Astrocyte (in vitro differentiated cells and primary cell): ENCODE data around the gene TRERF1. TPM values are rescaled to one million over a fixed set of nuclear protein-coding genes. Genes with fewer than 3 reads are reported as not detected.

Experiments used
- DNase-seq: peaks from one replicate; pipeline ENCODE4 v3.0.0-alpha.2; 2010; ENCODE audit warnings: low read depth
- FAIRE-seq: peaks from 2 replicates; lab custom pipeline; 2011; peaks lifted over from hg19 to GRCh38; lab: Jason Lieb, UNC
- H2AFZ ChIP-seq: 2 replicates; pipeline ENCODE4 v1.6.0; 2012; ENCODE audit warnings: low read depth, low read length, inconsistent platforms
- H3K27ac ChIP-seq: 2 replicates; pipeline ENCODE4 v1.5.1; 2011; ENCODE audit warnings: low read depth, low read length, inconsistent platforms
- H3K27me3 ChIP-seq: 2 replicates; pipeline ENCODE4 v1.6.0; 2011; ENCODE audit warnings: low read length, inconsistent platforms; ENCODE audit not compliant: insufficient read depth
- H3K36me3 ChIP-seq: 2 replicates; pipeline ENCODE4 v1.5.1; 2011; ENCODE audit warnings: low read length, inconsistent platforms; ENCODE audit not compliant: insufficient read depth
- H3K4me1 ChIP-seq: 2 replicates; pipeline ENCODE4 v1.5.1; 2011; ENCODE audit warnings: low read length, inconsistent platforms; ENCODE audit not compliant: insufficient read depth
- H3K4me2 ChIP-seq: 2 replicates; pipeline ENCODE4 v1.6.0; 2012; ENCODE audit warnings: low read length, inconsistent platforms
- H3K4me3 ChIP-seq: 2 replicates; pipeline ENCODE4 v1.5.1; 2011; ENCODE audit warnings: low read depth, mild to moderate bottlenecking, low read length, inconsistent platforms; ENCODE audit not compliant: insufficient read depth
- H3K79me2 ChIP-seq: 2 replicates; pipeline ENCODE4 v1.6.0; 2012; ENCODE audit warnings: mild to moderate bottlenecking, low read length, inconsistent platforms; ENCODE audit not compliant: insufficient read depth
- H3K9ac ChIP-seq: 2 replicates; pipeline ENCODE4 v1.6.0; 2012; ENCODE audit warnings: mild to moderate bottlenecking, low read length, inconsistent platforms
- H3K9me3 ChIP-seq: 2 replicates; pipeline ENCODE4 v1.5.1; 2012; ENCODE audit warnings: low read depth, mild to moderate bottlenecking, low read length, inconsistent platforms; ENCODE audit not compliant: insufficient read depth
- H4K20me1 ChIP-seq: 2 replicates; pipeline ENCODE4 v1.6.0; 2012; ENCODE audit warnings: low read length, inconsistent platforms; ENCODE audit not compliant: insufficient read depth
- H3K27ac Mint-ChIP-seq: one replicate; pipeline ENCODE4 v1.8.0; 2021; ENCODE audit warnings: mild to moderate bottlenecking, mixed read lengths; ENCODE audit not compliant: unreplicated experiment
- H3K27me3 Mint-ChIP-seq: one replicate; pipeline ENCODE4 v1.8.0; 2021; ENCODE audit warnings: low read depth, mixed read lengths; ENCODE audit not compliant: unreplicated experiment
- H3K36me3 Mint-ChIP-seq: one replicate; pipeline ENCODE4 v1.8.0; 2021; ENCODE audit warnings: low read depth, mixed read lengths; ENCODE audit not compliant: unreplicated experiment
- H3K4me1 Mint-ChIP-seq: one replicate; pipeline ENCODE4 v1.8.0; 2021; ENCODE audit warnings: low read depth, mixed read lengths; ENCODE audit not compliant: unreplicated experiment
- H3K4me3 Mint-ChIP-seq: one replicate; pipeline ENCODE4 v1.8.0; 2021; ENCODE audit warnings: mild to moderate bottlenecking, moderate library complexity, mixed read lengths; ENCODE audit not compliant: unreplicated experiment
- H3K9me3 Mint-ChIP-seq: one replicate; pipeline ENCODE4 v1.8.0; 2021; ENCODE audit warnings: mild to moderate bottlenecking, mixed read lengths; ENCODE audit not compliant: unreplicated experiment
- CTCF ChIP-seq: IDR thresholded peaks from 2 replicates; pipeline ENCODE4 v1.5.1; 2011; ENCODE audit warnings: low read depth, mild to moderate bottlenecking, inconsistent platforms, low read length, moderate library complexity; ENCODE audit not compliant: insufficient read depth
- EZH2 ChIP-seq: IDR thresholded peaks from 2 replicates; pipeline ENCODE4 v1.6.1; 2012; ENCODE audit warnings: mild to moderate bottlenecking, low read length, inconsistent platforms; ENCODE audit not compliant: insufficient read depth
- total RNA-seq: library from RNA; stranded (reverse); gene quantifications from 2 replicates; pipeline ENCODE4 v1.2.1, GENCODE V29; 2021

The TRERF1 gene
- total RNA-seq, 1 donor from 2014 or later: 8.6 TPM

DNA sequence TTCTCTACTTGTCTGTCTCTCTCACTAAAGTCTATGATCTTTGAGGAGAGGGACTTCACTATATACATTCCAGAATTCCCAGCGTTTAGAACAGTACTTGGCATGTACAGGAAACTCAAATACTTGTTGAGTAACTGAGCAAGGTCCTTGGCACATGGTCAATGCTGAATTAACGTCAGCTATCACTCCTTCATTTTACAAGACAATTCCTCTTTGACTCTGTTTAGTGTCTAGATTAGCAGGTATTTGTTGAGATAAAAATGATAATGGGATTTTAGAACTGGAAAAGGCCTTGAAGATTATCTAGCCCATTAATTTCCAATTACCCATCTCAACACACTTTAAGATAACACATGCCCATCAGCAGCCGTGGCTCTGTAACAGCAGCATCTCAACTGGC is 250.3 kb downstream of the TRERF1 start:
- Histone ChIP-seq H3K4me2 (no peak overlapping the region), H3K79me2 (no peaks in the 10 kb centered on the region), H3K27ac (no peak overlapping the region), H4K20me1 (no peaks in the 10 kb centered on the region), H3K4me3 (no peak overlapping the region), H3K9me3 (no peaks in the 10 kb centered on the region), H3K27me3 (no peaks in the 10 kb centered on the region), H3K4me1 (peaks cover 31% of the 10 kb centered on the region), H3K9ac (no peak overlapping the region), H3K36me3 (peaks cover 3% of the 10 kb centered on the region), H2AFZ (no peak overlapping the region)
- no peak for TF ChIP-seq EZH2
- no peak for TF ChIP-seq CTCF
- FAIRE-seq: no peak
- peaks cover 5% of the 10 kb centered on the region for H3K36me3 Mint-ChIP-seq
- H3K27me3 Mint-ChIP-seq: no peaks in the 10 kb centered on the region
- no peak overlapping the region for H3K27ac Mint-ChIP-seq
- peaks cover 2% of the 10 kb centered on the region for H3K9me3 Mint-ChIP-seq
- DNase-seq: no peak
- peaks cover 20% of the 10 kb centered on the region for H3K4me1 Mint-ChIP-seq
- H3K4me3 Mint-ChIP-seq: no peak overlapping the region

GRCh38 chr6:42200035-42200434 is 251.7 kb downstream of the TRERF1 start:
- Histone ChIP-seq H3K9ac (no peak overlapping the region), H4K20me1 (no peaks in the 10 kb centered on the region), H3K4me2 (peak overlapping the region; percentile 50), H3K9me3 (no peaks in the 10 kb centered on the region), H3K36me3 (peaks cover 3% of the 10 kb centered on the region), H2AFZ (no peak overlapping the region), H3K27ac (peak overlapping the region; percentile 55), H3K4me1 (peaks cover 31% of the 10 kb centered on the region), H3K27me3 (no peaks in the 10 kb centered on the region), H3K4me3 (no peak overlapping the region), H3K79me2 (no peaks in the 10 kb centered on the region)
- Mint-ChIP-seq H3K4me1 (peaks cover 20% of the 10 kb centered on the region), H3K36me3 (peaks cover 2% of the 10 kb centered on the region), H3K9me3 (peaks cover 2% of the 10 kb centered on the region), H3K4me3 (no peak overlapping the region), H3K27me3 (no peaks in the 10 kb centered on the region), H3K27ac (peak overlapping the region; percentile 42)
- DNase-seq (peak; percentile 95), FAIRE-seq (peak; percentile 83)
- no peak for TF ChIP-seq EZH2
- no peak for TF ChIP-seq CTCF

- no peaks in the 10 kb centered on the region for H3K9me3 ChIP-seq
- peak overlapping the region; percentile 42 for H3K27ac Mint-ChIP-seq
- H3K79me2 ChIP-seq: no peaks in the 10 kb centered on the region
- H3K9me3 Mint-ChIP-seq: peaks cover 2% of the 10 kb centered on the region
- H2AFZ ChIP-seq: no peak overlapping the region
- peaks cover 3% of the 10 kb centered on the region for H3K36me3 ChIP-seq
- no peaks in the 10 kb centered on the region for H3K27me3 ChIP-seq
- no peaks in the 10 kb centered on the region for H4K20me1 ChIP-seq
- H3K27ac ChIP-seq: peak overlapping the region; percentile 55
- DNase-seq (peak; percentile 74), FAIRE-seq (no peak)
- H3K27me3 Mint-ChIP-seq: no peaks in the 10 kb centered on the region
- peak overlapping the region; percentile 29 for H3K4me3 Mint-ChIP-seq
- H3K4me2 ChIP-seq: peak overlapping the region; percentile 50
- H3K4me1 ChIP-seq: peaks cover 27% of the 10 kb centered on the region
- TF ChIP-seq EZH2 (no peak), CTCF (no peak)
- no peak overlapping the region for H3K9ac ChIP-seq
- H3K36me3 Mint-ChIP-seq: peaks cover 2% of the 10 kb centered on the region
- no peak overlapping the region for H3K4me3 ChIP-seq
- H3K4me1 Mint-ChIP-seq: peaks cover 17% of the 10 kb centered on the region
Observed at GRCh38 chr6:42199106-42199981, 252.4 kb downstream of the TRERF1 start.
